ENCODE measurements around the gene CAVIN4.

Gene CAVIN4

DNA sequence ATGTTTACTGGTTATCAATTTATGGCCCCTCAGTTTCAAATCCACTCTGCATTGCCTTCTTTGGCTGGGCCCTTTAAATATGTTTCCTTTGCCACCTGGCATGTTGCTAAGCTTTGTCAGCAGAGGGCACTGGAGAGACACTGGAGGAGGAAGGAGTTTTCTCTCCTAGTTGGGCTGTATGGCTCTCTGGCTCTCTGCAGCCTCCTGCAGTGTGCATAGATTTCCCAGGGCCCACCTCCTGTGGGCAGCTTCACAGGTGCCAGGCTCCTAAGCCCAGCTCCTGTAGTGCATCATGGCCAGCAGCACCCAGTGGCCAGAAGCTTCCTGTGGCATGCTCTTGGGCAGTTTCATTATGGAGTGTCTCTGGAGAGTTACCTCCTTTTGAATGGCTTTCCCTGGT lies 23.3 kb downstream of the CAVIN4 start:
- TF ChIP-seq YY1 (IDR thresholded peaks at IDR 0.05; ENCODE audit: low read depth) = no peak
- no peak for TF ChIP-seq CEBPB (IDR thresholded peaks at IDR 0.05)
- TF ChIP-seq RAD21 (IDR thresholded peaks at IDR 0.05; ENCODE audit: low read depth) = peak; percentile 71
- TF ChIP-seq, protein P1, sequence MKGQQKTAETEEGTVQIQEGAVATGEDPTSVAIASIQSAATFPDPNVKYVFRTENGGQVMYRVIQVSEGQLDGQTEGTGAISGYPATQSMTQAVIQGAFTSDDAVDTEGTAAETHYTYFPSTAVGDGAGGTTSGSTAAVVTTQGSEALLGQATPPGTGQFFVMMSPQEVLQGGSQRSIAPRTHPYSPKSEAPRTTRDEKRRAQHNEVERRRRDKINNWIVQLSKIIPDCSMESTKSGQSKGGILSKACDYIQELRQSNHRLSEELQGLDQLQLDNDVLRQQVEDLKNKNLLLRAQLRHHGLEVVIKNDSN (IDR thresholded peaks at IDR 0.05) = no peak
- no peak for TF ChIP-seq ZBTB7A (IDR thresholded peaks at IDR 0.05; ENCODE audit: low read depth)

DNA sequence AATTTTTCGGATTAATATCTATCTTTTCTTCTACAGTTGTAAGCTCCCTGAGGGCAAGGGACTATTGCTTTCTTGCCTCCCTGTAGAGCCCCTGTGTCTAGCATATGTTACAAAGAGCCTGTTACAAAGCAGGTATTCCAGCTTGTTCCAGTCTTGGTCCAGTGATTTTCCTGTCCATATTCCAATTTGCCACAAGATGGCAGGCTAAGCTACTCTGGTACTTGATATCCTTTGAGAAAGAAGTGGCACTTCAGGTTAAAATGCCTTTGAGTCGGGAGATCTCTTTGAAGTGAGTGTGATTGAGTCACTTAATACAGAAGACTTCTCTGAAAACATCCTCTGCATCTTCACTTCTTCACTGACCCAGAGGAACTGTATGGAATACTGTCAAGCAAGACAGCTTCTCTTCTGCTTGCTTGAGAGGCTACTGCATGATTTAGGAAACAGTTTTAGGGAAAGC lies 24.5 kb downstream of the CAVIN4 start:
- no peak for TF ChIP-seq CREB1 (IDR thresholded peaks at IDR 0.05; ENCODE audit: low read depth)
- TF ChIP-seq, protein P1 (IDR thresholded peaks at IDR 0.05) = no peak
- TF ChIP-seq RAD21 (IDR thresholded peaks at IDR 0.05; ENCODE audit: low read depth) = peak; percentile 71

DNA sequence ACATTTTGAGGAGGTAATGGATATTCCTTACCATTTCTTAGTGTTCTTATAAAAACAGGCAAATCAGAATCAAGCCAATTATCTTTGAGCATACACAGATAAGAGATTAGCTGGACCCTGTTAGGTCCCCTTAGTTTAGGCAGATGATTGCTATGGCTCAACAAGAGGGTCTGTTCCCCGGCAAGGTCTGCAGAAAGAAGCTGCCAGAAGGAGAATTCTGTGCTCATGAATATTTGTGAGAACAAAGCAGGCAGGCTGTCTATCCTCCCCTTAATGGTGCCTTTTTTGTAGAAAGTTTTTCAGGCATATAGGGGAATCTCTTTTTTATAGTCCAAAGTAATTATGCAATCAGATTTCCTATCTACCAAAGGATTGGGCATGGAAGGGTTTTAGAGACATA lies 27.5 kb downstream of the CAVIN4 start:
- TF ChIP-seq RAD21 (IDR thresholded peaks at IDR 0.05; ENCODE audit: low read depth) (no peak), TCF12 (IDR thresholded peaks at IDR 0.05; ENCODE audit: low read depth) (no peak), NFIC (IDR thresholded peaks at IDR 0.05) (no peak), TAF1 (IDR thresholded peaks at IDR 0.05; ENCODE audit: low read depth) (no peak), EGR1 (IDR thresholded peaks at IDR 0.05) (no peak)

DNA sequence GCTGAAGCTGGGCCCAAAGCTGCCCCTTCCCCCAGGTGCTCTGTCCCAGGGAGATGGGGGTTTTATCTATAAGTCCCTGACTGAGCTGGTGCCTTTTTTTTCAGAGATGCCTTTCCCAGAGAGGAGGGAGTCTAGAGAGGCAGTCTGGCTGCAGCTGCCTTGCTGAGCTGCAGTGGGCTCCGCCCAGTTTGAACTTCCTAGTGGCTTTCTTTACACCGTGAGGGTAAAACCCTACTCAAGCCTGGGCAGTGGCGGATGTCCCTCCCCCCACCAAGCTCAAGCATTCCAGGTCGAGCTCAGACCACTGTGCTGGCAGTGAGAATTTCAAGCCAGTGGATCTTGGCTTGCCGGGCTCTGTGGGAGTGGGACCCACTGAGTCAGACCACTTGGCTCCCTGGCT lies 41.3 kb downstream of the CAVIN4 start:
- TF ChIP-seq, protein P2, sequence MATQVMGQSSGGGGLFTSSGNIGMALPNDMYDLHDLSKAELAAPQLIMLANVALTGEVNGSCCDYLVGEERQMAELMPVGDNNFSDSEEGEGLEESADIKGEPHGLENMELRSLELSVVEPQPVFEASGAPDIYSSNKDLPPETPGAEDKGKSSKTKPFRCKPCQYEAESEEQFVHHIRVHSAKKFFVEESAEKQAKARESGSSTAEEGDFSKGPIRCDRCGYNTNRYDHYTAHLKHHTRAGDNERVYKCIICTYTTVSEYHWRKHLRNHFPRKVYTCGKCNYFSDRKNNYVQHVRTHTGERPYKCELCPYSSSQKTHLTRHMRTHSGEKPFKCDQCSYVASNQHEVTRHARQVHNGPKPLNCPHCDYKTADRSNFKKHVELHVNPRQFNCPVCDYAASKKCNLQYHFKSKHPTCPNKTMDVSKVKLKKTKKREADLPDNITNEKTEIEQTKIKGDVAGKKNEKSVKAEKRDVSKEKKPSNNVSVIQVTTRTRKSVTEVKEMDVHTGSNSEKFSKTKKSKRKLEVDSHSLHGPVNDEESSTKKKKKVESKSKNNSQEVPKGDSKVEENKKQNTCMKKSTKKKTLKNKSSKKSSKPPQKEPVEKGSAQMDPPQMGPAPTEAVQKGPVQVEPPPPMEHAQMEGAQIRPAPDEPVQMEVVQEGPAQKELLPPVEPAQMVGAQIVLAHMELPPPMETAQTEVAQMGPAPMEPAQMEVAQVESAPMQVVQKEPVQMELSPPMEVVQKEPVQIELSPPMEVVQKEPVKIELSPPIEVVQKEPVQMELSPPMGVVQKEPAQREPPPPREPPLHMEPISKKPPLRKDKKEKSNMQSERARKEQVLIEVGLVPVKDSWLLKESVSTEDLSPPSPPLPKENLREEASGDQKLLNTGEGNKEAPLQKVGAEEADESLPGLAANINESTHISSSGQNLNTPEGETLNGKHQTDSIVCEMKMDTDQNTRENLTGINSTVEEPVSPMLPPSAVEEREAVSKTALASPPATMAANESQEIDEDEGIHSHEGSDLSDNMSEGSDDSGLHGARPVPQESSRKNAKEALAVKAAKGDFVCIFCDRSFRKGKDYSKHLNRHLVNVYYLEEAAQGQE (IDR thresholded peaks at IDR 0.05; ENCODE audit: low read depth) = no peak
- no peak for TF ChIP-seq NFIC (IDR thresholded peaks at IDR 0.05)
- no peak for TF ChIP-seq EGR1 (IDR thresholded peaks at IDR 0.05)
- TF ChIP-seq RAD21 (IDR thresholded peaks at IDR 0.05; ENCODE audit: low read depth) = no peak
- no peak for TF ChIP-seq TAF1 (IDR thresholded peaks at IDR 0.05; ENCODE audit: low read depth)
- TF ChIP-seq, protein P3, sequence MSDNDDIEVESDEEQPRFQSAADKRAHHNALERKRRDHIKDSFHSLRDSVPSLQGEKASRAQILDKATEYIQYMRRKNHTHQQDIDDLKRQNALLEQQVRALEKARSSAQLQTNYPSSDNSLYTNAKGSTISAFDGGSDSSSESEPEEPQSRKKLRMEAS (IDR thresholded peaks at IDR 0.05) = no peak
- TF ChIP-seq FOXM1 (IDR thresholded peaks at IDR 0.05; ENCODE audit: borderline replicate concordance, low read depth) = no peak
- no peak for TF ChIP-seq CEBPB (IDR thresholded peaks at IDR 0.05)
- TF ChIP-seq TEAD4 (IDR thresholded peaks at IDR 0.05) = no peak
- TF ChIP-seq TCF12 (IDR thresholded peaks at IDR 0.05; ENCODE audit: low read depth) = no peak
- TF ChIP-seq, protein P1 (IDR thresholded peaks at IDR 0.05) = no peak
- no peak for TF ChIP-seq EP300 (IDR thresholded peaks at IDR 0.05; ENCODE audit: borderline replicate concordance)
- TF ChIP-seq CREB1 (IDR thresholded peaks at IDR 0.05; ENCODE audit: low read depth) = no peak
- no peak for TF ChIP-seq ZBTB7A (IDR thresholded peaks at IDR 0.05; ENCODE audit: low read depth)

DNA sequence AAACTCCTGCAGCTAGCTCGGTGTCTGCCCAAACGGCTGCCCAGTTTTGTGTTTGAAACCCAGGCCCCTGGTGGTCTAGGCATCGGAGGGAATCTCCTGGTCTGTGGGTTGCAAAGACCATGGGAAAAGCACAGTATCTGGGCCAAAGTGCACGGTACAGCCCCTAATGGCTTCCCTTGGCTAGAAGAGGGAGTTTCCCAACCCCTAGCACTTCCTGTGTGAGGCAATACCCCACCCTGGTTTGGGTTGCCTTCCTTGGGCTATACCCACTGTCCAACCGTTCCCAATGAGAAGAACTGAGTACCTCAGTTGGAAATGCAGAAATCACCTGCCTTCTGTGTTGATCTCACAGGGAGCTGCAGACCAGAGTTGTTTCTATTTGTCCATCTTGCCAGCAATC lies 41.8 kb downstream of the CAVIN4 start:
- TF ChIP-seq YY1 (IDR thresholded peaks at IDR 0.05; ENCODE audit: low read depth) = no peak
- no peak for TF ChIP-seq NFIC (IDR thresholded peaks at IDR 0.05)
- no peak for TF ChIP-seq TCF12 (IDR thresholded peaks at IDR 0.05; ENCODE audit: low read depth)

DNA sequence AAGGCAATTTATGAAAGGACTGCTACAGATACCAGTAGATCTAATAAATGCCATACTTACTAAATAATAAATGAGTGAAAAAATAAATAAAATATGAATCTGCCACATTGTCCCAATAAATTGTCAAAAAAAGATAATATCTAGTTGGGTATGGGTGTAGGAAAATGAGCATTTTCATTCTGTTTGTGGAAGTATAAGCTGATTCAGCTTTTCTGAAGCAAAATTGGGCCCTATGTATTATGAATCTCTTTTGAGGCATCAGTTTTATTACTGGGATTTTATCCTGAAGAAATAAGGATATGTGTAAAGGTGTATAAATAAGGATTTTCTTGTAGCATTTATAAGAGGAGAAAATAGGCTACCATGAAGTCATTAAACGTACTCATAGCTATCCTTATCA lies 46.1 kb downstream of the CAVIN4 start:
- TF ChIP-seq TEAD4 (IDR thresholded peaks at IDR 0.05) = no peak
- TF ChIP-seq CEBPB (IDR thresholded peaks at IDR 0.05) = no peak
- no peak for TF ChIP-seq RAD21 (IDR thresholded peaks at IDR 0.05; ENCODE audit: low read depth)

DNA sequence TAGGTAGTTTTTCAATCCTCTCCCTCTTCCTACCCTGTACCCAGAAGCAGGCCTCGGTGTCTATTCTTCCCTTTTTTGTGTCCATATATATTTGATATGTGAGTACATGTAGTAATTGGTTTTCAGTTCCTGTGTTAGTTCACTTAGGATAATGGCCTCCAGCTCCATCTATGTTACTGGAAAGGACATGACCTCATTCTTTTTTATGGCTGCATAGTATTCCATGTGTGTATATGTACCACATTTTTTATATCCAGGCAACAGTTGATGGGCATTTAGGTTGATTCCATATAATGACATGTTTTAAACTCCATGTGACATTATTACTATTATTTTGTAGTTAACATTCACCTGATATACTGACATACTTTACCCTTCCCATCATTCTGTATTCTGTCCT lies 49.1 kb downstream of the CAVIN4 start:
- no peak for TF ChIP-seq ZBTB7A (IDR thresholded peaks at IDR 0.05; ENCODE audit: low read depth)
- no peak for TF ChIP-seq TAF1 (IDR thresholded peaks at IDR 0.05; ENCODE audit: low read depth)
- TF ChIP-seq, protein P2 (IDR thresholded peaks at IDR 0.05; ENCODE audit: low read depth) = no peak
- no peak for TF ChIP-seq RAD21 (IDR thresholded peaks at IDR 0.05; ENCODE audit: low read depth)
- TF ChIP-seq, protein P1 (IDR thresholded peaks at IDR 0.05) = no peak
- TF ChIP-seq, protein P3 (IDR thresholded peaks at IDR 0.05) = no peak
- TF ChIP-seq CREB1 (IDR thresholded peaks at IDR 0.05; ENCODE audit: low read depth) = no peak
- TF ChIP-seq TEAD4 (IDR thresholded peaks at IDR 0.05) = no peak
- no peak for TF ChIP-seq EP300 (IDR thresholded peaks at IDR 0.05; ENCODE audit: borderline replicate concordance)
- TF ChIP-seq FOXM1 (IDR thresholded peaks at IDR 0.05; ENCODE audit: borderline replicate concordance, low read depth) = no peak
- no peak for TF ChIP-seq TCF12 (IDR thresholded peaks at IDR 0.05; ENCODE audit: low read depth)
- no peak for TF ChIP-seq YY1 (IDR thresholded peaks at IDR 0.05; ENCODE audit: low read depth)
- no peak for TF ChIP-seq NFIC (IDR thresholded peaks at IDR 0.05)
- no peak for TF ChIP-seq EGR1 (IDR thresholded peaks at IDR 0.05)
- no peak for TF ChIP-seq CEBPB (IDR thresholded peaks at IDR 0.05)
